ENCODE data around the gene PIGZ. TPM values are rescaled to one million over a fixed set of nuclear protein-coding genes. Genes with fewer than 3 reads are reported as not detected.

PIGZ gene
- total RNA-seq, 1 donor from 2014 or later = 9.9 TPM

DNA sequence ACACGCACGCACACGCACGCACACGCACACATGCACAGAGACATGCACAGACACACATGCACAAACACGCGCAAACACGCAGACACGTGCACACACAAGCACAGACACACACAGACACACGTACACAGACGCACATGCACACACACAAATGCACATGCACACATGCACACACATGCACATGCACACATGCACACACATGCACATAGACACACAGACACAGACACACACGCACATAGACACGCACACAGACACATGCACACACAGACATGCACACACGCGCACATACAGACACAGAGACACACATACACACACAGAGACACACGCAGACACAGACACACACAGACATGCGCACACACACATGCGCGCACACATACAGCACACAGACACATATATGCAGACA lies 26.4 kb upstream of the PIGZ start:
- no peak overlapping the region for H3K4me3 Mint-ChIP-seq (ENCODE audit: unreplicated experiment)
- H3K4me1 Mint-ChIP-seq (ENCODE audit: low read depth) = no peaks in the 10 kb centered on the region
- no peaks in the 10 kb centered on the region for H3K27me3 Mint-ChIP-seq (ENCODE audit: low read depth)
- peak; percentile 20 for DNase-seq (ENCODE audit: low spot score)
- no peaks in the 10 kb centered on the region for H3K9me3 Mint-ChIP-seq (ENCODE audit: low read depth)
- TF ChIP-seq CTCF (IDR thresholded peaks at IDR 0.05) = no peak
- no peaks in the 10 kb centered on the region for H3K36me3 Mint-ChIP-seq (ENCODE audit: low read depth)
- H3K27ac Mint-ChIP-seq (ENCODE audit: unreplicated experiment) = no peak overlapping the region

DNA sequence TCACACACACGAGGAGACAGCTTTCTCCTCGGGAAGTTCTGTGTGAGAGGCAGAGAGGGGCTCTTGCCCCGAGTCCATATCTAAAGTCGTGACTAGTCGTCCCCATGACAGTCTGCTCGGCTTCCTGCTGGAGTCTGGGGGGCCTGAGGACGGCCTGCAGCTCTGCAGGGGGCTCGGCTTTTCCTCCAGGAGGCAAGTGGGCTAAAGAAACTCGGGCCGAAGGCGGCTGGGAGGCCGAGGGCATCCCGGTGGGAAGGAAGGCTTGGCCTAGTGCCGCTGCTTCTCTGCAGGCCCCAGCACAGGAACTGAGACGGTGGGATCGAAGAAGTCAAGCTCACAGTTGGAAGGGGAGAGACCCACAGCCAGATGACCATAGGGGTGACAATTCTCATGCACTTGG lies 25.4 kb upstream of the PIGZ start:
- H3K27ac Mint-ChIP-seq (ENCODE audit: unreplicated experiment) = no peak overlapping the region
- no peak for TF ChIP-seq CTCF (IDR thresholded peaks at IDR 0.05)
- peak; percentile 68 for DNase-seq (ENCODE audit: low spot score)
- no peaks in the 10 kb centered on the region for H3K36me3 Mint-ChIP-seq (ENCODE audit: low read depth)
- H3K9me3 Mint-ChIP-seq (ENCODE audit: low read depth) = no peaks in the 10 kb centered on the region
- no peaks in the 10 kb centered on the region for H3K4me1 Mint-ChIP-seq (ENCODE audit: low read depth)
- H3K4me3 Mint-ChIP-seq (ENCODE audit: unreplicated experiment) = no peak overlapping the region
- H3K27me3 Mint-ChIP-seq (ENCODE audit: low read depth) = no peaks in the 10 kb centered on the region

DNA sequence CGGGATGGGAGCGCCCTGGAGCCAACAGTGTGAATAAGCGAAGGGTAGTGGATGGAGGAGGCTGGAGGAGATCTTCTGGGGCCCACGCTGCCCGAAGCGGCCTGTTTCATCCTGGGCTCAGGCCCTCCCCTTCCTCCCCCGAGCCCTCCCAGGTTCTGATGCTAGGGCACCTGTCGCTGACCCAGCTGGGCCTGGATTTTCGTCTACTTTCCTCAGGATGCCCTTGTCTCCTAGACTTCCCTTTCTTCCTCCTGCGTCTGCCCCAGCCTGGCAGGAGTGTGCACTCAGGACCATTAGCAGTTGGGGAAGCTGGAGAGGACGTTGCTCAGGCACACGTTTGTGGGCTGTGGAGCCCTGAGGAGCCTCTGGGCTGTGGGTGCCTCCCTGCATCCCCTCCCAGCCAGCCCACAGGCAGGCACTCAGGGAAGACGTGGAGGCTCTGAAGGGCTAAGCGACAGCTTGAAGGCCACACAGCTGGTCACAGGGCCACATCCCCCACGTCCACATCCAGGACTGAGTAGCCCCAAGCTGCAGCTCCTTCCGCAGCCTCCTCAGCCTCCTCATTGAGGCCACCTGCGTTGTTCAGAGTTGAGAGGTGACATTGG lies 23.9 kb upstream of the PIGZ start:
- peaks cover 1% of the 10 kb centered on the region for H3K27me3 Mint-ChIP-seq (ENCODE audit: low read depth)
- no peaks in the 10 kb centered on the region for H3K36me3 Mint-ChIP-seq (ENCODE audit: low read depth)
- no peaks in the 10 kb centered on the region for H3K9me3 Mint-ChIP-seq (ENCODE audit: low read depth)
- no peaks in the 10 kb centered on the region for H3K4me1 Mint-ChIP-seq (ENCODE audit: low read depth)
- no peak for TF ChIP-seq CTCF (IDR thresholded peaks at IDR 0.05)
- H3K4me3 Mint-ChIP-seq (ENCODE audit: unreplicated experiment) = no peak overlapping the region
- H3K27ac Mint-ChIP-seq (ENCODE audit: unreplicated experiment) = no peak overlapping the region
- peak; percentile 66 for DNase-seq (ENCODE audit: low spot score)

- no peaks in the 10 kb centered on the region for H3K4me1 Mint-ChIP-seq (ENCODE audit: low read depth)
- no peak for TF ChIP-seq CTCF (IDR thresholded peaks at IDR 0.05)
- H3K9me3 Mint-ChIP-seq (ENCODE audit: low read depth) = no peaks in the 10 kb centered on the region
- H3K27me3 Mint-ChIP-seq (ENCODE audit: low read depth) = peaks cover 3% of the 10 kb centered on the region
- H3K36me3 Mint-ChIP-seq (ENCODE audit: low read depth) = no peaks in the 10 kb centered on the region
- DNase-seq (ENCODE audit: low spot score) = peak; percentile 72
- no peak overlapping the region for H3K4me3 Mint-ChIP-seq (ENCODE audit: unreplicated experiment)
- H3K27ac Mint-ChIP-seq (ENCODE audit: unreplicated experiment) = no peak overlapping the region
These were observed 23.2 kb upstream of the PIGZ start for GRCh38 chr3:196991581-196992460.

- Mint-ChIP-seq H3K27ac (ENCODE audit: unreplicated experiment) (no peak overlapping the region), H3K4me3 (ENCODE audit: unreplicated experiment) (no peak overlapping the region), H3K36me3 (ENCODE audit: low read depth) (no peaks in the 10 kb centered on the region), H3K4me1 (ENCODE audit: low read depth) (no peaks in the 10 kb centered on the region), H3K9me3 (ENCODE audit: low read depth) (no peaks in the 10 kb centered on the region), H3K27me3 (ENCODE audit: low read depth) (peaks cover 4% of the 10 kb centered on the region)
- TF ChIP-seq CTCF (IDR thresholded peaks at IDR 0.05) = no peak
- DNase-seq (ENCODE audit: low spot score) = peak; percentile 75
These were observed 22.0 kb upstream of the PIGZ start for GRCh38 chr3:196990601-196991007.
